ENCODE measurements around the gene BAIAP3.

Gene BAIAP3

DNA sequence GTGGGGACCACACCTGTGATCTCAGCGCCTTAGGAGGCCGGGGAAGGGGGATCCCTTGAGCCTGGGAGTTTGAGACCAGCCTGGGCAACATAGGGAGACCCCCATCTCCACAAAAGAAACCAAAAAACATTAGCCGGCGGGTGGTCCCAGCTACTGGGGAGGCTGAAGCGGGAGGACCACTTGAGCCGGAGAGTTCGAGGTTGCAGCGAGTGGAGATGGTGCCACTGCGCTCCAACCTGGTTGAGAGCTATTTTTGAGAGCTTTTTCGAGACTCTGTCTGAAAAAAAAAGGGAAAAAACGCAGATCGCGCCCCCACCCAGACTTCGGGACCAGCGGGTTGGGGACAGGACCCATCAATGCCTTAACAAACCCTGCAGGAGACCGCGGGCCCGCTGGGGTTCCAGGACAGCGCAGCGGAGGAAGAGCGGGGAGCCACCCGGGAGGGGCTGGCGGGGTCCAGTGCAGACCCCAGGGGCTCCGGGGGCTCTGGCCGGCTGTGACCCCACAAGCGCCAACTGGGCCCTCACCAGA is 762 bp upstream of the BAIAP3 start:
- no peak for DNase-seq (ENCODE audit: low spot score)

- no peak for DNase-seq (ENCODE audit: low spot score)
These were observed 632 bp downstream of the BAIAP3 start for GRCh38 chr16:1333854-1334700.

- DNase-seq (ENCODE audit: low spot score): no peak
These were observed 1.3 kb downstream of the BAIAP3 start for GRCh38 chr16:1334739-1335138.

DNA sequence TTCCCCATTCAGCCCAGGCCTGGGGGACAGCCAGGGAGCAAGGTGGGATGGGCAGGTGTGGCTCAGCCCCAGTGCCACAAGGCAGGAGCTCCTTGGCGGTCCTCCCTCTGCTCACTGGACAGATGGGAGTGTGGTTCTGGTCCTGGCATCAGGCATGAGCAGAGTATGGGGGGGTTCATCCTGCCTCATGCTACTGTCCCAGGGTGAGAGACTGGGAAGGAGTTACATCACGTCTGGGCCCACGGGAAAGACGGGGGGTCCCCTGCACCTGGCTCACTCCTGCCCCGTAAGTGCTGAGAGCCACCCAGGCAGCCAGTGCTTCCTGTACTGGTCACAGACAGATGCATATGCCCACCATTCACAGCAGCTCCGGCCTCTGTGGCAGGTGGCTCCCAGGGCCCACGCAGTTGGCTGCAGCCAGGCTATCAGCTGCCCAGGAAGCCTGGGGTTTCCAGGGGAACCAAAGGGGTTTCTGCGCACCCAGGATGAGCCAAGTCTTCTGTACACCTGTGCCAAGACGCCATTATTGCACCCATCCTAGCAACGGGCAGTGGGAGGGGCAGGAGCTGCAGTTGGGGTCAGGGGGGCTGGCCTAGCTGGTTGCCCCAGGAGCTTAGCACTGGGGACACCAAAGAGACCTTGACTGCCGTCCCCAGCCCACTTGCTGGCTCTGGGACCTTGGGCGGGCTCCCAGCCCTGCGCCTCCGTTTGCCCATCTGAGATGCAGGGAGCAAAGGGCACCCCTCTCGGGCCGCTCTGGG is 1.9 kb downstream of the BAIAP3 start:
- DNase-seq (ENCODE audit: low spot score): no peak

DNA sequence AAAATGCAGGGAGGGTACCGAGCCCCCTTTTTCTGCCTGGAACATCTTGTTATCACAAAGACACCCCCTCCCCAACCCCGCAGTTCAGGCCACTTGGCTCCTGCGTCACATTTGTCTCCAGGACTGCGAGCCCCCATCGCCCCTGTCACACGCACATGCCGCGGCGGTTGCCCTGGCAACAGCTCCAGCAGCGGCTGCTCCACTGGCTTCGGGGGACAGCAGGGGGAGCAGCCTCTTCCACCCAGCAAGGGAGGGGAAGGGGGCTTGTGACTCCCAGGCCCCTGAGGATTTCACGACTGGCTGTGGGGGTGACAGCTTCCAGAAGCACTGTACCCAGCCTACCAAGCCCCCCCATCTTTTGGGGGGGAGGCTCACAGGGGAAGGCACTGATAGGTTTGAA is 2.6 kb downstream of the BAIAP3 start:
- no peak for DNase-seq (ENCODE audit: low spot score)

DNA sequence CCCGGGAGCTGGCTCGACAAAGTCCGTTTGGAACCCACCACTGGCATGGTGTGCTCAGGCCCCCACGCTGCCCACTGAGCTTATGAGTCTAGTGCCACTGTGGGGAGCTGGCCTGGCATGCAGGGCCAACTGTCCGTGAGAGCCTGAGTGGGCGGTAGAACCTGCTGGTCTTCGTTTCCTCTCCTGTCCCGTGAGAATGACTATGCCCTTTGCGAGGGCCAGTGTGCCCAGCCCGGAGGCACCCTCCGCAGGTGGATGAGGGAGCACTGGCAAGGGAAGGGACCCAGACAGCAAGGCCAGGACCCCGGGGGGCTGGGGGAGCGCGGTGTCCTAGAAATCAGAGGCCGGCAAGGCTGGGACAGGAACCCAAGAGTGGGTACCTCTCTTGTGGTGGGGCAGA is 3.2 kb downstream of the BAIAP3 start:
- no peak for DNase-seq (ENCODE audit: low spot score)

GRCh38 chr16:1337486-1337885 is 4.0 kb downstream of the BAIAP3 start:
- DNase-seq (ENCODE audit: low spot score): no peak

GRCh38 chr16:1338119-1338730 is 4.8 kb downstream of the BAIAP3 start:
- no peak for DNase-seq (ENCODE audit: low spot score)

GRCh38 chr16:1338855-1339675 is 5.6 kb downstream of the BAIAP3 start:
- no peak for DNase-seq (ENCODE audit: low spot score)

- no peak for DNase-seq (ENCODE audit: low spot score)
These were observed 7.5 kb downstream of the BAIAP3 start for GRCh38 chr16:1340730-1341494.

DNA sequence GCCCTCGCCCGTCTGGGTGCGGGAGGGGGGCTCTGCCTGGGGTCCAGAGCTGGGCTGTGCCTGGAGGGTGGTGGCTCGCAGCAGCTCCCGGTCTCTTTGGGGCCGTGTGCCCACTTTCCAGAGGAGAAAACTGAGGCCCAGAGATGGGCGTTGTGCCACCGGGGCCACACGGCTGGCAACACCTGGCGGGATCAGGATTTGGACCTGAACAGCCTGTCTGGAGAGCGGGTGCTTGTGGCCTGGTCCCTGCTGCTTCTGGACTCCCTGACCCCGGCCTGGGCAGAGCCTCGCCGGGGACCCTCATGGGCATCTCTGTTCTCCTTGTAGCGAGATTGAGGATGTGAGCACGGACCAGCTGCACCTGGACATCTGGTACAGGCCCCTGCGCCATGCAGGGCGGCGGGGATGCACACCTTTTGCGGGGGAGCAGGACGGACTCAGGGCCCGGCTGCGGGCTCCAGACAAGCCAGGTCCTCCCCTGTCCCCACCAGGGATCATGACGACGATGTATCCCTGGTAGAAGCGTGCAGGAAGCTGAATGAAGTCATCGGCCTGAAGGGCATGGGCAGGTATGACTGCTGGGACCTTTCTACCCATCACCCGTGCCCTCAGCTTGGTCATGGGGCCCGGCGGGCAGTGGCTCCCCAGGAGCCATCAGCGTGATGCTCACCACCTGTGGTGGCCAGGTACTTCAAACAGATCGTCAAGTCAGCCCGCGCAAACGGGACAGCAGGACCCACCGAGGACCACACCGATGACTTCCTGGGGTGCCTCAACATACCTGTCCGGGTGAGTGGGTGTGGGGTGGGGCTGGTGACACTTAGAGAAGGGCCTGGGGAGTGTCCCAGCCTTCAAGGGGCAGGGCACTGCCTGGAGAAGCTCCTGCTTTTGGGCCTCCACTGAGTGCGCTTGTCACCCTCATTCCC is 8.3 kb downstream of the BAIAP3 start:
- no peak for DNase-seq (ENCODE audit: low spot score)

DNA sequence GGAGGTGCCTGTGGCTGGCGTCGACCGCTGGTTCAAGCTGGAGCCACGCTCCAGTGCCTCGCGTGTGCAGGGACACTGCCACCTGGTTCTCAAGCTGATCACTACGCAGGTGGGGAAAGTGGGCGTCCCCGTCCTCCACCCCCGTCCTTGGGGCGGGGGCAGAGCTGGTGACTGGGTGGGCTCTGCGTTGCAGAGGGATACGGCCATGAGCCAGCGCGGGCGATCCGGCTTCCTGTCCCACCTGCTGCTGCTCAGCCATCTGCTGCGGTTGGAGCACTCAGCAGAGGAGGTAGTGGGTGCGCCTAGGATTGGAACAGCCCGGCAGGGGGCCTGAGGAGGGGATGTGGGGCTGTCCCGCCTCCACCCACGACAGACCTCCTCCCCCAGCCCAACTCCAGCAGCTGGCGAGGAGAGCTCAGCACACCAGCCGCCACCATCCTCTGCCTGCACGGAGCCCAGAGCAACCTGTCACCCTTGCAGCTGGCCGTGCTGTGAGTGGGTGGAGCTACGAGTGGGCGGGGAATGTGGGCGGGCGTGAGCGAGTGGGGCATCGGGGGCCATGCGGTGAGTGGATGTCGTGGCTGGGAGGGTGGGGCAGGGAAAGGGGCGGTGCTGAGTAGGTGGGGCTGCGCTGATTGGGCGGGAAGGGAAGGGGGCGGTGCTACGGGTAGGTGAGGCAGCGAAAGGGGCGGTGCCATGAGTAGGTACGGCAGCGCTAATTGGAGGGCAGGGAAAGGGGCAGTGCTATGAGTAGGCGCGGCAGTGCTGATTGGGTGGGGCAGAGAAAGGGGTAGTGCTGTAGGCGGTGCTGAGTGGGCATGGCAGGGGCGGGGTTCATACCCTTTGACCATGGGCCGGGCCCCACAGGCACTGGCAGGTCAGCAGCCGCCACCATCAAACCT is 9.3 kb downstream of the BAIAP3 start:
- peak; percentile 71 for DNase-seq (ENCODE audit: low spot score)

- DNase-seq (ENCODE audit: low spot score): no peak
These were observed 10.2 kb downstream of the BAIAP3 start for GRCh38 chr16:1343428-1344242.

DNA sequence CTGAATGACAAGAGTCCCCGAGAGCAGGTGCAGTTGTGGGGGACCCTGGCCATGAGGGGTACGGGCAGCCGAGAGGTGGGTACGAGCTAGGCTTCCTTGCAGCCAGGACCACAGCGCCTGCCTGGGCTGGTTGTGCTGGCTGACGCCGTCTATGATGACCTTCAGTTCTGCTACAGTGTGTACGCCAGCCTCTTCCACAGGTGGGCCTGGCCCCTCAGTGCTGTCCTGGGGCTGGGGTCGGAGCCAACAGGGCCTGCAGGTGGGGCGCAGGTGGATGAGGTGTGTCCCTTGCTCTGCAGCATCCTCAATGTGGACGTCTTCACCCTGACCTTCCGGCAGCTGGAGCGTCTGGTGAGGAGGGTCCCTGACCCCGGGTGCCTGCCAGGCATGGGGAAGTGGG is 11.1 kb downstream of the BAIAP3 start:
- DNase-seq (ENCODE audit: low spot score): no peak

GRCh38 chr16:1345087-1345486 is 11.6 kb downstream of the BAIAP3 start:
- no peak for DNase-seq (ENCODE audit: low spot score)

- DNase-seq (ENCODE audit: low spot score): no peak
These were observed 12.4 kb downstream of the BAIAP3 start for GRCh38 chr16:1345651-1346421.

All from putamen (tissue), 1 donor.